Esophagus muscularis mucosa (tissue), 3 donors: ENCODE measurements around the gene PHF19.

Experiments
- CTCF ChIP-seq, 3 experiments: fragments of 200-600 bp in 2 of 3; fragments of 450-650 bp in 1 of 3; sonication (generic) in 2 of 3; IDR thresholded peaks; one replicate each; pipeline ENCODE4 v1.5.1; 2017 to 2019; ENCODE audit warnings: antibody characterized with exemption in 3 of 3, mild to moderate bottlenecking in 2 of 3, moderate library complexity in 1 of 3
- POLR2A ChIP-seq: fragments of 450-650 bp; IDR thresholded peaks from one replicate; pipeline ENCODE4 v1.6.1; 2017; ENCODE audit warnings: antibody characterized with exemption, moderate library complexity, mild to moderate bottlenecking, low read depth
- POLR2AphosphoS5 ChIP-seq, 2 donors: sonication (generic); formaldehyde crosslinking; IDR thresholded peaks; one replicate each; pipeline ENCODE4 v1.6.1; 2017; ENCODE audit warnings: antibody characterized with exemption in 2 of 2

GRCh38 chr9:120841930-120842684 is 34.9 kb downstream of the PHF19 start:
- TF ChIP-seq CTCF (IDR thresholded peaks at IDR 0.05): no peak
- TF ChIP-seq POLR2A: no peak
- no peak for TF ChIP-seq POLR2AphosphoS5 (IDR thresholded peaks at IDR 0.05)
